Neuron (in vitro differentiated cells): Measurements from ENCODE around the gene C1QTNF9B.
"Not testable (repeated sequence)": the region's sequence is repeated elsewhere in the genome, so short reads cannot be mapped to it uniquely, and the experiment has no call there.

ENCODE experiments used
- H2AFZ ChIP-seq: one replicate; pipeline ENCODE4 v1.6.1; 2013; ENCODE audit warnings: low read depth, mild to moderate bottlenecking, inconsistent platforms, low read length, moderate library complexity
- H3K27me3 ChIP-seq: one replicate; pipeline ENCODE4 v1.6.1; 2013; ENCODE audit warnings: low read length; ENCODE audit not compliant: insufficient read depth
- H3K36me3 ChIP-seq: one replicate; pipeline ENCODE4 v1.6.1; 2013; ENCODE audit warnings: low read length; ENCODE audit not compliant: insufficient read depth
- H3K4me1 ChIP-seq: one replicate; pipeline ENCODE4 v1.6.1; 2013; ENCODE audit warnings: low read length; ENCODE audit not compliant: insufficient read depth
- H3K4me3 ChIP-seq: 2 replicates; pipeline ENCODE4 v1.5.1; 2013; ENCODE audit warnings: mild to moderate bottlenecking, low read length, moderate library complexity
- H3K9me3 ChIP-seq: one replicate; pipeline ENCODE4 v1.6.1; 2013; ENCODE audit warnings: low read length

C1QTNF9B gene

DNA sequence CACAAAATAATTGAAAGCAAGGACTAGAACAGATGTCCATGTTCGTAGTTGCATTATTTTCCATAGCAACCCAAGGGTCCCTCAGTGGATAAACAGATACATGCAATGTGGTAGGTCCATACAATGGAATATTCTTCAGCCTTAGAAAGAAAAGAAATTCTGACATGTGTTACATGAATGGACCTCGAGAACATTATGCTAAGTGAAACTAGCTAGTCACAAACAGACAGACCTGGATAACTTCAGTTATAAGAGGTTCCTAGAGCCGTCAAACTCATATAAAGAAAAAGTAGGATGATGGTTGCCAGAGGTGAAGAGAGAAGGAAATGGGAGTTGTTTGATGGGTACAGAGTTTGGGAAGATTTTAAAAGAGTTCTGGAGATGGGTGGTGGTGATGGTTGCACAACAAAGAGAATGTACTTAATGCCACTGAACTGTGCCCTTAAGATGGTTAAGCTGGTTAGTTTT, at the start of gene C1QTNF9B:
Gene C1QTNF9B (minus strand): TSS at position 51 of the 468 bp plus-strand sequence.
- H2AFZ ChIP-seq, H3K4me3 ChIP-seq, H3K4me1 ChIP-seq, H3K9me3 ChIP-seq, H3K36me3 ChIP-seq, H3K27me3 ChIP-seq: not testable (repeated sequence)

DNA sequence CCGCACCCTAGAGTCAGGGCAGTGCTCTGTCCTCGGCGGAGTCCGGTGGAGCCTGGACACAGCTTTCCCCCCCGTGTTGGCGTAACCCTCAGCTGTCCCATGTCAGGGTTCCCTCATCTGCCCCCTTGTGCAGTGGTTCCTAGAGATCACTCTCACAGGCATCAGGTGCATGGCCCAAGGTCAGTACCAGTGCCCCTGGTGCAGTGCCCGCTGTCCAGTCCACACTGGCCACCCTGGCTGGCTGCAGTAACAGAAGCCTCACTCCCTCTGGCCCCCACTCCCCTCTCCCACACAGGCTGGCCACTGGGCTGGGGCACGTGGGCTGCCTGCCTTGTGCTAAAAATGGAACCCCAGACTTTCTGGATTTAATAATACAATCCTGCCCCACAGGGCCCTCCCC, 49.6 kb upstream of the C1QTNF9B start:
- Histone ChIP-seq H3K4me1 (no peaks in the 10 kb centered on the region), H3K36me3 (no peaks in the 10 kb centered on the region), H3K4me3 (no peak overlapping the region), H3K27me3 (no peaks in the 10 kb centered on the region), H2AFZ (no peak overlapping the region), H3K9me3 (peaks cover under 1% of the 10 kb centered on the region)

DNA sequence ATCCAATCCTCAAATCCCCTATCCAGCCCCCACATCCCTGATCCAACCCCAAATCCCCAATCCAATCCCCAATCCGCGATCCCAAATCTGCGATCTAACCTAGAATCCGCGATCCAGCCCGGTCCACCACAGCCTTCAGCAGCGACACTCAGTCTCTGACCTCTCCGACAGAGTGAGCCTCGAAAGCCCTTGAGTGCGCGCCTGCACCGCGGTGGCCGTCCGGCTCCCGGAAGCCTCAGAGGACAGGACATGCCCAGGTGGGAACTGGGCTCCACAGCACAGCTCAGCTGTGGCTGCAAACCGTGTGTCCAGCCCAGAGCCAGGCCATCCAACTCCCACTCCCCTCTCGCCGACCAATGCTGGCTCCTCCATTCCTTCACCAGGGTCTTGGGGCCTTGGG, 48.8 kb upstream of the C1QTNF9B start:
- H3K4me3 ChIP-seq = no peak overlapping the region
- no peaks in the 10 kb centered on the region for H3K36me3 ChIP-seq
- no peaks in the 10 kb centered on the region for H3K9me3 ChIP-seq
- H3K27me3 ChIP-seq = no peaks in the 10 kb centered on the region
- no peaks in the 10 kb centered on the region for H3K4me1 ChIP-seq
- no peak overlapping the region for H2AFZ ChIP-seq

DNA sequence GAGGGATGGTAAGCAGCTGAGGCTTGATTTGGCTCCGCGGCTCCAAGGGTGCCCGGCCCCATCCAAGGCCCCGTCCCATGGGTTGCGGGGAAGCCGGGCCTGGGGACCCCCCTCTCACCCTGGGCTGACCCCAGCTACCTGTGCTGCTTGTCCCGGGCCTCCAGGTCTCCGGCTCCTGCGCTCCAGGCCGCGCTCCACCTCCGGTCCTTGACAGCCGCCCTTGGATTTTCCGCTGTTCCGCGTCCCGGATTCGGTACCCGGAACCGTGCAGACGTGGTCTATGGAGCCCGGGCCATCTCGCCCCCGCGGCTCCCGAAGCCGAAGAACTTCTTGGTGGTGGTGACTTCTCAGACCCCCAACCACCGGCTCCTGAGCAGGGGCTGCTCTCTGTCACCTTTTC, 48.3 kb upstream of the C1QTNF9B start:
- H3K36me3 ChIP-seq = no peaks in the 10 kb centered on the region
- no peaks in the 10 kb centered on the region for H3K9me3 ChIP-seq
- H2AFZ ChIP-seq = no peak overlapping the region
- H3K4me3 ChIP-seq = no peak overlapping the region
- no peaks in the 10 kb centered on the region for H3K4me1 ChIP-seq
- H3K27me3 ChIP-seq = no peaks in the 10 kb centered on the region

DNA sequence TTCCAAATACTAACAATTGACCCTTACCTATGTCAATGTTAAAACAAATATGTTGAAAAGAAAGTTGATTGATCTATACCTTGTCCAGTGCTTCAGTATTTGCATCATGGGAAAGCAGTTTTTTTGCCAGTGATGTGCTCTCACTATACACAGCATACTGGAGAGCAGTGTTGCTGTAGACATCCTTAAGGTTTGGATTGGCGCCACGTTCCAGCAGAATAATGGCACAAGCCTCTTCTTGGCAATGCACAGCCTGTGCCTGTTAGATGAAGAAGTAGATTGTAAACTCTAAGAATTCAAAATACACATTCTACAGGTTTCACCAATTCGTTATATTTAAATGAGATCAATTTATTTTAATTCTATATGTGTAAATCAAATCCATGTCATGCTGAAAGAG, 43.9 kb upstream of the C1QTNF9B start:
- H3K36me3 ChIP-seq = no peaks in the 10 kb centered on the region
- no peak overlapping the region for H2AFZ ChIP-seq
- no peaks in the 10 kb centered on the region for H3K9me3 ChIP-seq
- no peaks in the 10 kb centered on the region for H3K27me3 ChIP-seq
- no peak overlapping the region for H3K4me3 ChIP-seq
- peaks cover 6% of the 10 kb centered on the region for H3K4me1 ChIP-seq

DNA sequence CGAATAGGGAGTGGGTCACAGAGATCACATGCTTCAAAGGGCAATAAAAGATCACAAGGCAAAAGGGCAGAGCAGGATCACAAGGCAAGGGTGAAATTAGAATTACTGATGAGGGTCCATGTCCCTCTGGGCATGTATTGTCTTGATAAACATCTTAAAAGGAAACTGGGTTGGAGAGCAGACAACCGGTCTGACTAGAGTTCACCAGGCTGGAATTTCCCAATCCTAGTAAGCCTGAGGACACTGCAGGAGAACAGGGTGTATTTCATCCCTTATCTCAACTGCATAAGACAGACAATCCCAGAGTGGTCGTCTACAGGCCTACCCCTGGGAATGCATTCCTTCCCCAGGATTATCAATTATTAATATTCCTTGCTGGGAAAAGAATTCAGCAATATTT, 42.4 kb upstream of the C1QTNF9B start:
- not testable (repeated sequence) for H3K9me3 ChIP-seq, H3K4me1 ChIP-seq

DNA sequence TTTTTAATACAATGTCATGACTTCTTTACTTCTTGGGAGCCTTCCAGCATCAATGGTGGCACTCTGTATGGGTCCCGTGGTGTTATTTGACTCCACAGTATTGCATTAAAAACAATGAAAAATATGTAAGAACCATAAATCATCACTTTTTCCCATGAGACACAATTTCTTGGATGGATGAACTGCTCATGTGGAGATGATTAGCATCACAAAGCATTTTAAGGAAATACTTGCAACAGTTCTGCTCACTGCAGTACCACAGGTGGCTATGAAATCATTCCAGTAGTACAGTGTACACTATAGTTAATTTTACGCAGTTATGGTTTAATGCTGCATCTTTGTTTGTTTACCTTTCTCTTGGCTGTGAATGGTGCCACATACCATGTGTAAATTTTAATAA, 37.2 kb upstream of the C1QTNF9B start:
- no peak overlapping the region for H2AFZ ChIP-seq
- H3K4me1 ChIP-seq = peaks cover 2% of the 10 kb centered on the region
- H3K27me3 ChIP-seq = no peaks in the 10 kb centered on the region
- no peaks in the 10 kb centered on the region for H3K36me3 ChIP-seq
- no peaks in the 10 kb centered on the region for H3K9me3 ChIP-seq
- H3K4me3 ChIP-seq = no peak overlapping the region

More for the DNA sequence above, 42.4 kb upstream of the C1QTNF9B start:
- H3K4me3 ChIP-seq, H2AFZ ChIP-seq, H3K36me3 ChIP-seq, H3K27me3 ChIP-seq: not testable (repeated sequence)

DNA sequence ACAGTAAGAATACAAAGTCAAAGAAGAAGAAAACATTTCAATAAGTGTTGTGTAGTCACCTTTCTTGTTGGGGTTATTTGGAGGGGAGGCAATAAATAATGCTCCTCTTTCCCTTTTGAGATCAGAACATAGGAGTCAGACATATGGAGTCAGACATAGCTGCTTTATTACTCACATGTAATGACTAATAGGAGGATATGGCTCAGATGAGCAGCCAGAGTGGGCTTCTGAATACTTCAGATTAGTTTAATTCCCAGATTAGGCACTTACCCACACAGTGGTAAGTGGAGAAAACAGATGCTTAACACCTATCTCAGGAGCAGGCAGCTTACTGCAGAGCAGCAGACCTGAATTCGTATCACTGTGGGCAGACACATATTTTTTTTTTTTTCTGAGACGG, 31.7 kb upstream of the C1QTNF9B start:
- Histone ChIP-seq H2AFZ (no peak overlapping the region), H3K9me3 (no peaks in the 10 kb centered on the region), H3K36me3 (no peaks in the 10 kb centered on the region), H3K27me3 (no peaks in the 10 kb centered on the region), H3K4me1 (no peaks in the 10 kb centered on the region), H3K4me3 (no peak overlapping the region)

DNA sequence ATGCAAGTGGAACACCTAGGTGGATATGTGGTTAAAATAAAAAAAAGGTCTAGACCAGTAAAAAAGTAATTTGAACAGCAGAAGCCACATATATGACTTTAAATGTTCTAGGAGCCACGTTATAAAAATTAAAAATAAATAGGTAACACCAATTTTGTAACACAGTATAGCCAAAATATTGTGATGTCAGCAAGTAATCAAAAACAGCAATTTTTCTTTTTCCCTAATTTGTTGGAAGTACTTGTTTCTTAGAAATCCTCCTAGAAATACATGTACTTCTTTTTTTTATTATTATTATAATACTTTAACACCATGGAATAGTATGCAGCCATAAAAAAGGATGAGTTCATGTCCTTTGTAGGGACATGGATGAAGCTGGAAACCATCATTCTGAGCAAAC, 25.7 kb upstream of the C1QTNF9B start:
- H3K27me3 ChIP-seq = no peaks in the 10 kb centered on the region
- H3K9me3 ChIP-seq = no peaks in the 10 kb centered on the region
- H3K36me3 ChIP-seq = no peaks in the 10 kb centered on the region
- no peak overlapping the region for H2AFZ ChIP-seq
- H3K4me3 ChIP-seq = no peak overlapping the region
- H3K4me1 ChIP-seq = peaks cover 4% of the 10 kb centered on the region

DNA sequence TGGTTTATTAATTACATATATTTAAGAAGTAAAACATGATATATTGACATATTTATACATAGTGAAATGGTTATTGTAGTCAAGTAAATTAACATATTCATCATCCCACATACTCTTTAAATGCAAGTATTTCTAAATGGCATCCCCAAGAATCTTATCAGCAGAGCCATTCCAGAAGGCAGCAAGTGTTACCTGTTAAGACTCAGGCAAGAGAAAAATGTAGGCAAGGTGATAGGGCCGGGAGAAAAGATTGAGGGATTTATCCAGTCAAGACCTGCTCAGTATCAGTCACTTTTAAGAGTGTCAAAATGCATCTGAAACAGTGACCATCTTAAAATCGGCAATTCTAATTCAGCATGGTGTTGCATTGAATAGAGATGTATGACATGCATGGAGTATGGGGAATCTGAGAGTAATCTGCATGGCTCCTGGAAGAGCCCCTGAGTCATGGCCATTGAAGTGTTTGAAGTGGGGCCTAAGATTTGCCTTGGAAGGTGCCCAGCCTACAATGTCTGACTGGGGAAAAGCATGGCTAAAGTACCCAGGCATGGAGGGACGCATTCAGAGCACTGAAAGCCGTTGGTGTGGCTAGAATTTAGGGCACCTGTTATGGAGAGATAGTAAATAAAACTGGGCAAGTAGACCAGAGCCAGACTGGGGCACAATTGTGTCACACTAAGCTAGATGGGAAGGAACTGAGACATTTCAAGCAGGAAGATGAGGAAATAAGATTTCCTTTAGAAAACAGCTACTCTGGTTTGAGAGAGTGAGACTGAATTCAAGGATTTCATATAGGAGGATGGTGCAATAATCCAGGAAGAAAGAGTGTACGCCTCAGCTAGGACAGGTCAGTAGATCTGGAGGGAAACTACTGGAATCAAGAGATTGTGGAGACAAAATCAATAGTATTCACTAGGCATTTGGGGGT, 25.0 kb upstream of the C1QTNF9B start:
- Histone ChIP-seq H3K36me3 (no peaks in the 10 kb centered on the region), H3K4me1 (peaks cover 4% of the 10 kb centered on the region), H3K4me3 (no peak overlapping the region), H3K9me3 (no peaks in the 10 kb centered on the region), H3K27me3 (no peaks in the 10 kb centered on the region), H2AFZ (no peak overlapping the region)

DNA sequence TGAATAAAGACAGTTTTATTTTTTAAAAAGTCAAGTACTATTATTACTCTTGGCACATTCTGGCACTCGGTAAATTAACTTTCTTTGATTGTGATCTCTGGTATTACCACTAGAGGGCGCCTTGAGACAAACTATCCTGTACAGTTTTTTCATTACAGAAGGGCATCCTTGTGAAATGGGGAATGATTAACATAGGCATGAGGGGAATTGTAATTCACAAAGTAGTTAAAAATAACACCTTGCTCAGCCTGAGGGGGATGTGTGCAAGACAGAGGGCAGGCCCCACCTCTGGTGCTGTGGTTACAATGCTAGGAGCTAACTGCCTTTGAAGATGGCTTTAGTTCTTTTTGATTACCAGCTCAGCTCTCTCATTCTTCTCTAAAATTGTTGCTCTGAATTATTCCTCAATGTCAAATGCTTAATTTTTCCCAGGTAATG, 24.2 kb upstream of the C1QTNF9B start:
- Histone ChIP-seq H3K4me1 (peaks cover 4% of the 10 kb centered on the region), H3K9me3 (no peaks in the 10 kb centered on the region), H3K27me3 (no peaks in the 10 kb centered on the region), H2AFZ (no peak overlapping the region), H3K36me3 (no peaks in the 10 kb centered on the region), H3K4me3 (no peak overlapping the region)

DNA sequence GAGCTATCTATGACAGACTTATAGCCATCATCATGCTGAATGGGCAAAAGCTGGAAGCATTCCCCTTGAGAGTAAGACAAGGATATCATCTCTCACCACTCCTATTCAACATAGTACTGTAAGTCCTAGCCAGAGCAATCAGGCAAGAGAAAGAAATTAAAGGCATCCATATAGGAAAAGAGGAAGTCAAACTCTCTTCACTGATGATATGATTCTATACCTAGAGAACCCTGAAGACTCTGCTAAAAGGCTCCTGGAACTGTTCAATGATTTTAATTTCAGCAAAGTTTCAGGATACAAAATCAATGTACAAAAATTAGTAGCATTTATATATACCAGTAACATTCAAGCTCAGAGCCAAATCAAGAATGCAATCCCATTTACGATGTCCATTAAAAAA, 21.7 kb upstream of the C1QTNF9B start:
- H3K4me1 ChIP-seq = peaks cover 4% of the 10 kb centered on the region
- no peak overlapping the region for H3K4me3 ChIP-seq
- no peaks in the 10 kb centered on the region for H3K36me3 ChIP-seq
- H3K27me3 ChIP-seq = no peaks in the 10 kb centered on the region
- H3K9me3 ChIP-seq = no peaks in the 10 kb centered on the region
- H2AFZ ChIP-seq = no peak overlapping the region

DNA sequence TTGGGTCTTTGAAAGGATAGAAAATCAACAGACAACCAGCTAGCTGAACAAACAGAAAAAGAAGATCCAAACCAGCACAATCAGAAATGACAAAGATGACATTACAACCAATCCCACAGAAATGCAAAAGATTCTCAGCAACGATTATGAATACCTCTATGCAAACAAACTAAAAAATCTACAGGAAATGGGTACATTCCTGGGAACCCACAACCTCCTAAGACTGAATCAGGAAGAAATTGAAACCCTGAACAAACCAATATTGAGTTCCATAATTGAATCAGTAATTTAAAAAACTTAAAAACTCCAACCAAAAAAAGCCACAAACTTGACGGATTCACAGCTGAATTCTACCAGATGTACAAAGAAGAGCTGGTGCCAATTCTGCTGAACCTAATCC, 20.9 kb upstream of the C1QTNF9B start:
- Histone ChIP-seq H3K4me3 (no peak overlapping the region), H2AFZ (no peak overlapping the region), H3K36me3 (no peaks in the 10 kb centered on the region), H3K9me3 (no peaks in the 10 kb centered on the region), H3K4me1 (peaks cover 4% of the 10 kb centered on the region), H3K27me3 (no peaks in the 10 kb centered on the region)

DNA sequence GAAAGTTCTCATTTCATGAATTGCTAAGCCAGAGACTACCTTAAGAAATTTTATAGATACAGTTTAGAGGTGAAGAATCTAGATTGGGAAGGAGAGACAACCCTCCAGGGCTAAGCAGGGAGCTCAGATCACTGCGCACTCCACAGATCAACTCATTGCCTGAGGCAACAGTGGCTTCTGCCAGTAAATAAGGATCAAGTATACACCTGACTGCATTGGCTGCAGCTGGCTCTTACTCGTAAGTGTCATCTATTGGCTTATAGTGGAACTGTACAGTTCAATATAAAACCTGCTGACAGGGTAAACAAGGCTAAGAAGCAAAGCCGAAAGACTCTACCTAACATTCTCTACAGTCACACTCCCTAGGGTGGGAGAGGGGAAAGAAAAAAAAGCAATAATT, 18.0 kb upstream of the C1QTNF9B start:
- no peaks in the 10 kb centered on the region for H3K27me3 ChIP-seq
- no peaks in the 10 kb centered on the region for H3K9me3 ChIP-seq
- no peak overlapping the region for H3K4me3 ChIP-seq
- H2AFZ ChIP-seq = no peak overlapping the region
- H3K4me1 ChIP-seq = no peaks in the 10 kb centered on the region
- no peaks in the 10 kb centered on the region for H3K36me3 ChIP-seq
